HG02981 (cell line): ENCODE data around the gene LRTM2.

Source experiments
- ATAC-seq: cut with Tn5 transposase; IDR thresholded peaks from one replicate; pipeline ENCODE4 v1.9.1; 2021; ENCODE audit warnings: mild to moderate bottlenecking, moderate library complexity; ENCODE audit not compliant: unreplicated experiment

The LRTM2 gene

DNA sequence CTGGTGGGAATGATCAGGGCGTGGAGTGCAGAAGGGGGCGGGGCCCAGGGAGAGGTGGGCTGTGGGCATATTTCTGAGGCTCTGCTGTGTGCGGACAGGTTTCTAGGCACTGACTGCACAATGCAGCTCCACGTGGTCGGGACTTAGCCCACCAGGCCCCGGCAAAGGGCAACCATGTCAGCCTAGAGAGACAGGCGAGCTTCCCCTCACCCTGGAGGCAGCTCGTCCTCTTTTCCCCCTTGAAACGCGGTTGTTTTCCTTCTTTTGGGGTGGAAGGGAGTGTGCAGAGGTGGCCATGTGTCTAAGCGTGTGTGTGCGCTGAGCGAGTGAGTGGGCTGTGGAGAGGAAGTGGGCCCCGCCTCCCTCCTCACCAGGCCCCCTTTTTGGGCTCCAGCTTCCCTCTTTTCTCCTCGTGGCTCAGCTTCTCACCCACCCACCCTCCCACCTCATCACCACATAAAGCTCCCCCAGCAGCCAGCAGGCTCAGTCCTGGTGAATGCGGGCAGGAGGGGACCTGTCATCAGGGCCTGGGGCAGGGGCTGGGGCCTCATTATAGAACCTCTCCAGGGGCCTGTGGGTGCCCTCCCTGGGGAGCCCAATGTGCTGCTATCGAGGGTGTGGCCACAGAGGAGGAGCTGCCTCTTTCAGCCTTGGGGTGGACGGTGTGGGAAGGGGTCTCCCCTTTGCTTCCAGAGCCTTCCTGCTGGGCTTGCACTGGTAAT, 22.0 kb downstream of the LRTM2 start:
- no peak for ATAC-seq

DNA sequence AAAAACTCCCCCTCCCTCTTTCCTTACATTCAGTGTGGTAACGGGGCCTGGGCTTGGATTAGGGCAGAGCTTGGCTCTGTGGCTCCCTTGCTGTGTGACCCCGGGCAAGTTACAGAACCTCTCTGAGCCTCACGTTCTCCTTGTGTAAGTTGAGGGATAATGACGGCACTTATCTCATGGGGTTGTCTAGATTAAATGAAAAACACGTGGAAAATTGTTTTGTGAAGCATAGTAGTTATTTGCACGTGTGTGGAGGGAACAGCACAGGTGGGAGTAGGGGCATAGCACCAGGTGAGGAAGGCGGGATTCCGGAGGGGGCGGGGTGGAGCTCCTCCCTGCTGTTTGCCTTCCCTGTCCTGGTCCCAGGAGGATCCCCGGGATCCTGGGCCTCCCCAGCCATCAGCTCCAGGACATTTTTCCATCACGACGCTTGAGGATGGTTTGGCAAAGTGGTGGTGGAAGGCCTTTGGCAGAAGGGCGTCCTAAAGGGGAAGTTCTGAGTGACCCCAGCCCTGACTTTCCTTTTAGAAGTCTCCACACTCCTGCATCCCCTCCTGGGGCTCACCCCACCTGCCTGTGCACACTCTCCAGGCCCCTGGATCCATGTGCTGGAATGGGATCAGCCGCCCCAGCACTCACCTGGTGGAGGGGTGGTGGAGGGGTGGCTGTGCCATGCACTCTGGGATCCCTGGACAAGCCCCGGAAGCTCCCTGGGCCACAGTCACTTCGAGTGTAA, 22.7 kb downstream of the LRTM2 start:
- no peak for ATAC-seq

DNA sequence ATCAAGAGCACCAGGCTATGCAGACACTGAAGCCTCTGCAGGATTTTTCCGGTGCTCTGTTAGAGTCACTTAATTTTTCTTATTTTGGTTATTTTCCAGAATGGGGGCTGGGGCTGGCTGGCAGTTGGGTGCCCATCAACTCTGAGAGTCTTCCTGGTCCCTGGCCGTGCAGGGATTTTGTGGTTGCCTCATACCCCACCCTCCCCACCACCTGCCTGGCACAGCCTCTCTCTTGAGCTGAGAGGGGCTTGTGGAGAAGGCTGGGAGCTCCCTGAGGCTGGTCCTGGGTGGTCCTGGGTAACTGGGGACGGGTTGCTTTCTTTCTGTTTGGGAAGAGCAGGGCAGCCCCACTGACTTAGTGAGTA, 23.3 kb downstream of the LRTM2 start:
- no peak for ATAC-seq

DNA sequence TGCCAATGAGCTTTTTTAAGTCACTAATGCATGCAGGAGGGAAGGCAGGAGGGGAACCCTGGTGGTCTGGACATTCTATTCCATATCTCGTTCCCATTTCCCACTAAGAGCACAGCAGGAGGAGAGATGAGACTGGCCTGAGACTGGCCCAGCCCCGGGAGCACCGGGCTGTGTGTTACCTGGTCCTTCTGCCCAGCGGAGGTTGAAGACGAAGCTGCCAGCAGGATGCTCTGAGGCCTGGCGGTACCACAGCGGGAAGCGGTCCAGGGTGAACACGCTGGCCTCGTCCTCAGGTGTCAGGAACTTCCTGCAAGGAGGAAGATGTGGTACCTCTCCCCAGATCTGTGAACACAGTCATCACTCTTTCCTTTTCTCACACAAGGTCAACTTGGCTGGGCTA, 23.9 kb downstream of the LRTM2 start:
- no peak for ATAC-seq

DNA sequence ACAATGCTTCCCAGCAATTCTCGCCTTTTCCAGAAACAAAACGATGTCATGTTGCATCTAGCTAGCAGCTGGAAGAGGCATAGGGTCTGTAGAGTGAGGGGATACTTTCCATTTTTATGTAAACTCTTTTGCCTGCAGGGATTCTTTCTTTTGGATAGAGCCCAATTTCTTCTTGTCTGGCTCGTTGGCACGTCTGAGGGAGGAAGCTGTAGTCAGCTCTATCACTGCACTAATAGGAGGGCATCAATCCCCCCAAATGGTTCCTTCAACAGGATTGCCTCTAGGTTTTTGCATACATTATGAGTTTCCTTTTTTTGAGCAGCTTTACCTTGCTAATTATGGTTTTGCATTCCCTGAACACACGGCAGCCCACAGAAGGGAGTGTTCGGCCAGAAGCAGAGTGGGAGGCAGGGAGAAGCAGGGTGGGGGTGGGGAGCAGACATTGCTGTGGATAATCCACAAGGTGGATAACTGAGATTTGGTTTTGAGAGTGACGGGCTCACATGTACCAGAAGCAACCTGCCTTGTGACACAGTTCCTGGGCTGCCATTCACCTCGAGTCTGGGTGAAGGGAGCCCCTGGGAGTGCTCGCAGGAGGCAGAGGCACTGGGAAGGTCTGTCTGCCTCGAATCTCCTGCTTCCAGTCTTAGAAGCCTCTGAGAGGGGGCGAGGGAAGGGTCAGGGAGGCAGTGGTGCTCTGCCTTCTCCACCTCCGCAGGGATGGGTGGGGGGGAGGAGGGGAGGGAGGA, 24.5 kb downstream of the LRTM2 start:
- no peak for ATAC-seq

DNA sequence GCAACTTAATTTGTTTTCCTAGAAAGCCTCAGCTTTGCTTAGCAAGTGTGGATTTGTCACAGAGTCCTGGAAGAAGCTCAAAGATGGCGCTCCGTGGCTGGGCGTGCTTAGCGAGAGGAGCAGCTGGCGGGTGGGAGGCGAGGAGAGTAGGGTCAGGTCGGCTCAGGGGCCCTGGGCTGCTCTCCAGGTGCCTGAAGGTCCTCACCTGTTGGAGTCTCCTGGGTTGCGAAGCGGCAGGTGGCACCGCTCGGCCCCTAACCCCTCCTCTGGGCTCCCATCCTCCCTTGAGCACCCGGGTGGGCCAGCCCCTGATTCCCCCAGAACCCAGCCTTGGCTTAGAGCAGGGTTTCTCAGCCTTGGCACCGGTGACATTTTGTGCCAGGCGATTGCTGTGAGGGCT, 25.1 kb downstream of the LRTM2 start:
- ATAC-seq, result no peak

DNA sequence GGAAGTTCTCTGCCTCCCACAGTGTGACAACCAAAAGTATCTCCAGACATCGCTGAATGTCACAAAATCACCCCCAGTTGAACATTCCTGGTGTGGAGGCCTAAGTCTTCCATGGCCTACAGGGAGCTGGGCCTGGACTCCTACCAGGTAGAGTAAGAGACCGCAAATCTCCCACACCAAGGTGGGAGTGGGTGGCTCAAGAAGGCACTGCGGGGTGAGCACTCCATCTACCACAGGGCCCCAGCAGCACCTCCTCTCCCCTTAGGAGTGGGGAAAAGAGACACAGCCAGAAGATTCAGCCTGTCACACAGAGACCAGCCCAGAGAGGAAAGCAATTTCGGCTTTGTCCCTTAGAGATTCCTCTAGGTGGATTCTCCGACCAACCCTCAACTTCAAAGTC, 25.5 kb downstream of the LRTM2 start:
- ATAC-seq, result no peak

DNA sequence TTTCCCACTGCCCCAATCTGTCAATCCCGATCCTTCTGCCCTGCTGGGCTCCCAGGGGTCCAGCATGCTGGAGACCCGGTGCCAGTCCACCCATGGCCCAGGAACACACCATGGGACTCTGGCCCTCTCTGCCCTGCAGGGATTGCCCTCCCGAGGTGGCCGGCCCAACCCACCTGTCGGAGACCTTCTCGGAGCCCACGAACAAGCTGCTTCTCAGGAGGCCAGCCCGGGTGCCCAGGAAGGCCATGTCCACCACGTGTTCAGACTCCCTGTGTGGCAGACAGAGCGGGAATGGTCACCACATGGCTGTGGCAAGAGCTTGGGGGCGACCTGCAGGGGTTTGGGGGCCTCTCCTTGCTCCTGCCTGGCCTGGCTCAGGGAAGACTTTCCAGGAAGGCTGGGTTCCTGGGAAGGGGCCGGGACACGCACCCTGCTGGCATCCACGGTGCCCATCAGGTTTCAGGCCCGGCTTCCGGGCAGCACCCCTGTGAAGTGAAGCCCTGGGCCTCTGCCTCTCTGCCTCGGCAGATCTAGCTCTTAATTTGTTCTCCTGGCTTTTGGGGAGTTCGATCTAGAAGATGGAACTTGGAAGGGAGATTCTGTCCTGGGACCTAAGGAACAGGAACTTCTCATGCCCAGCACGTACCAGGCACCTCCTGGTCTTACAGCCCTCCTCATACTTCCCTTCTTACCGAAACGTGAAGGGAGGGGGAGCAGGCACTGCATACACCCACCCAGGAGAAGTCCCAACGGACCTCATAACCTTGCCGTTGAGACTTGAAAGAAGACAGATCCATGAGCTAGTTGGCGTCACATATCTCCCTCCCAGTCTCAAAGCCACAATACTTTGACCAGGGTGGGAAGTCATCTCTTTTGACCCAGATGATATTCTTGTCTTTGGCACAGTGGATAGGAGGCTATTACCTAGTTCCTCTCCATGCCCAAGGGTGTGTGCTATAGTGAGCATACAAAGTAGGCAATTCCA, 26.3 kb downstream of the LRTM2 start:
- ATAC-seq, result no peak

DNA sequence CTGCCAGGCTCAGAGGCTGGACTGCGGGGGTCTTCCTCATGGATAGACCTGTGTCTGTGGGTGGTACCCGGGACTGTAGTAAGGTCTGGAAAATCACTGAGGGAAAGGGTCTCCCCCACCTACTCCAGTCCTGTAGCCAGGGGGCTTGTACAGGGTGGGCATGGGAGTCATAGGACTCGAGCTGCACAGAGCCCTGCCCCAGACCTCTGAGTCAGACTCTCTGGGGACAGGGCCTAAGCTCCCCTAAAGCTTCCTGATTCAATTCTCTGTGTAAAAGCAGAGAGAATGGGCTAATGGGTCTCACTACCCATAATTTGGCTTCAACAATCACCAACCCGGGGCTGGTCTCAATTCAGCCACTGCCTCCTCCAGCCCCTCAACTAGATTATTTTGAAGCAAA, 27.0 kb downstream of the LRTM2 start:
- no peak for ATAC-seq

DNA sequence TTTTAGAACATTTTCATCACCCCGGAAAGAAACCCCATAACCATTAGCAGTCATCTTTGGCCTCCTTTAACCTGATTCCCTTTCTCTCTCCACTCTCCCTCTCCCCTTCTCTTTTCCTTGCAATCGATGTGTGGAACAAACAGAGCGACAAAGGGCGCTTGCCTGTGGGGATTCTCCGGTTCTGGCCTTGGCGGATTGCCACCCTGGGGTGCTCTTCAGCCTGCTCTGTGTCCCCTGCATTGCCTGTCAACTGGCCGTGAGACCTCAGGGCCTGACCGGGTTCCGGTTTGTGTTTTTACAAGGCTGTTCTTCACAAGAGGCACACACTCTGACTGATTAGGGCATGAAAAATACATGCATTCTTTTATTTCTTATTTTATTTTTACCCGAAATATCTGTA, 27.8 kb downstream of the LRTM2 start:
- ATAC-seq, result no peak

DNA sequence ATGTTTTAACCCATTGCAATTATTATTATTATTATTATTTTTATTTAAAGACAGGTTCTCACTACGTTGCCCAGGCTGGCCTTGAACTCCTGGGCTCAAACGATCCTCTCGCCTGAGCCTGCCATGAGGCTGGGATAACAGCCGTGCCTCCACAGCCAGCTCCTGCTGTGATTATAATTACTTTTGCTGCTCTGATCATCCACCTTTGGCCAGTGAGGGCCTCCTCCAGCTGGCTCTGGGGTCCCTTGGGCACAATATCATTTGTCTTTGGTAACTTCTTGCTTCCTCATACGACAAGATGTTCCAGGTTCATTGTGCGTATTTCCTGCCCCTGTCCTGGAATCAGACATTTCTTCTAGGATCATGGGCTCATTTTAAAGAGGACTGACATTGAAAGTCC, 28.4 kb downstream of the LRTM2 start:
- ATAC-seq, result no peak

DNA sequence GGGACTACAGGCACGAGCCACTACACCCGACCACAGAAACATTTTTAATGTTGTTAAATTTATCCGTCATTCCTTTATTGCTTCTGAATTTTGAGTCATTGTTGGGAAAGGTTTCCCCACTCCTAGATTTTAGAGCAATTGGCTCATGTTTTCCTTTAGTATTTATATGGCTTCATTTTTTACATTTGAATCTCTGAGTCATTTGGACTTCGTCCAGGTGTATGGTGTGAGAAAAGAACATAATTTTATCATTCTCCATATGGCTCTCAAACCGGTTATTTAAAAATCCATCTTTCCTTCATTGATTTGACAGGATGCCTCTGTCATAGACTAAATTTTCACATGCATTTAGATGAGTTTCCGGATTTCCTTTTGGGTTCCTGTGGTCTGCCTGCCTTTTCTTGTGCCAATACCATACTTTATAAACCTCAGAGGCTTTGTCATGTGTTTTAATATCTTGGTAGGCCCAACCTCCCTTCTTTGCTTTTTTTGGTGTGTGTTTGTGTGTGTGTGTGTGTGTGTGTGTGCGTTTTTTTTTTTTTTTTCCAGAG, 30.9 kb downstream of the LRTM2 start:
- ATAC-seq, result no peak

DNA sequence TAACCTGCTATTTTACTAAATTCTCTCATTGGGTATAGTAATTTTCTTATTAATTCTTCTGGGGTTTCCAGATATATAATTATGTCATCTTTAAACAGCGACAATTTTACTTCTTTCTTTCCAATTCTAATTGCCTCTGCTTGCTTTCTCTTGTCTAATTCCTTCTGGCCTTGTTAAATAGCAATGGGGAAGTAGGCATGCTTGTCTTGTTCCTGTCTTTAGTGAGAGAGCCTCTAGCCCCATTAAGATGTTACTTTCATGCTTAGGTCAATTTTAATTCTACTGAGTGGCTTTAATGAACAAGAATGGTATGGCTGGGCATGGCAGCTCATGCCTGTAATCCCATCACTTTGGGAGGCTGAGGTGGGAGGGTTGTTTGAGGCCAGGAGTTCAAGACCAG, 31.7 kb downstream of the LRTM2 start:
- ATAC-seq, result no peak

DNA sequence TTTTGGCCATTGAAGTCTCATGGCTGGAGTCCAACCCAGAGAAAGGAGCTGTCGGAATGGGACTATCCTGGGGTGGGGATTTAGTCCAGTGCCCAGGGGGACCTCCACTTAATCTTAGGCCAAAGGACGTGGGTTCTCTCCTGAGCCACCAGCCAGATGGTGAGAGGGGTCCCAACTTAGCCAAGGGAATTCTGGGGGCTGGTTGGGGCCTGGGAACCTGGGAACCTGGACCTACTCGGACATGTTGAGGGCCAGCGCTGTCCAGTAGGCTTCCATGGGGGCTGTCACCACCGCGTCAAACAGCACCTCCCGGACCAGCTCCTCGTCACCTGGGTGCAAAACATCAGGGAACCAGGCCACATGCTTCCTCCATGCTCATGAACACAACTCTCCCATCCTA, 33.4 kb downstream of the LRTM2 start:
- ATAC-seq, result no peak

DNA sequence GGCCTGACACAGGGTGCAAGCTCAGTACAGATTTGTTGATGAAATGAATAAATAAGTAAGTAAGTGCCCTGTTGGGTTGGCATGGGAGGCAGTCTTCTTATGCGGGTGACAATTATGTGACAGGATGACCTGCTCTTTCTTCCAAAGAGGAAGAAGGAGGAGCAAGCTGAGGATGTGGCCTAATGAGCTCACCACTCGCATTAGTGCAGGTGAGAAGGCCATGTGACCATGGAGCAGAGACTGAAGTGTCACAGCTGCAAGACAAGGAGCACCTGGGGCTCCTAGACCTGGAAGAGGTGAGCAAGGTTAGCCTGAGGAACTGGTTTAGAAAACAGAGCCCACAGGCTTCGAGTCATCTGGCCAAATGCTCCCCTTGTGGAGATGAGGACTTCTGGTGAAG, 34.9 kb downstream of the LRTM2 start:
- ATAC-seq, result no peak

DNA sequence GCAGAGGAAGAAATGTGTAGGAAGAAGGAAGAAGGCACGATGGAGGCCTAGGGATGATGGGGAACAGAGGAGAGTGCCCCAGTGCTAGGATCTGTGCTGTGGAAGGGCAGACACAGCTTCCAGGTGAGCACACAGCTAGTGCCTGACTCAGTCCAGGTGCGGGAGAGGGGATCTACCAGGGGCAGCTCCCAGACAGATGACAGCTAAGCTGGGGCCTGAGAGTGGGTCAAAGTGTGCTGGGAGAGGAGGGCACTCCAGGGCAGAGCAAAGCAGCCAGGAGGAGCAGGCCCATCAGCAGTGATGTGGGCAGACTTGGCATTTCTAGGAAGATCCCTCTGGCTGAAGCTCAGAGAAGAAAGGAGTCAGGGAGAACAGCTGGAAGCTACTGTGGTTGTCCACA, 36.7 kb downstream of the LRTM2 start:
- ATAC-seq, result no peak

DNA sequence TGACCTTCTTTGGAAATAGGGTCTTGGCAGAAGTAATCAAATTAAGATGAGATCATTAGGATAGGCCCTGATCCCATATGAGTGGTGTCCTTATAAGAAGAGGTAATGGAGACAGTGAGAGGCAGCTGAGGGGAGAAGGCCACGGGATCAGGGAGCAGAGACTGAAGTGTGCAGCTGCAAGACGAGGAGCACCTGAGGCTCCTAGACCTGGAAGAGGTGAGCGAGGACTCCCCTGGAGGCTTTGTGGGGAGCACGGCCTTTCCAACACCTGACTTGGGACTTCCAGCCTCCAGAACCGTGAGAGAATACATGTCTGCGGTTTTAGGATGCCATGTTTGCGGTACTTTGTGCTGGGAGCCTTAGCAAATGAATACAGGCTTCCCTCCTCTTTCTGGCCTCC, 37.5 kb downstream of the LRTM2 start:
- no peak for ATAC-seq

DNA sequence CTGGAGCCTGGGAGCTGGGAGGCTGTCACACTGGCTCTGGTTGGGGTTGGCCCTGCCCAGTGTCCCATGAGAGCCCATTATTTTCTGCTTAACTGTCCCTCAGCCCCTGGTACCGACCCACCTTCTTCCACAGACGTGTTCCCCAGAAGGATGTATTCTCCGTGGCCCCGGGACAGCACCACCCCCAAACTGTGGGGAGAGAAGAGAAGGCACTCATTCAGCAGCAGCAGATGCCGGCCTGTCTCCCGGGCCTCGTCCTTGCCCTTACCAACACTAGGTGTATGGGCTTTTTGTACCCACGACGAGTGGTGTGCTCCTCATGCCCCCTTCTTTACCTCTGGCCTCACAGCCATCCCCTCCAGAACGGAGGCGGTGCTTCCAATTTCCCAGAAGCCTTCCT, 38.1 kb downstream of the LRTM2 start:
- no peak for ATAC-seq

DNA sequence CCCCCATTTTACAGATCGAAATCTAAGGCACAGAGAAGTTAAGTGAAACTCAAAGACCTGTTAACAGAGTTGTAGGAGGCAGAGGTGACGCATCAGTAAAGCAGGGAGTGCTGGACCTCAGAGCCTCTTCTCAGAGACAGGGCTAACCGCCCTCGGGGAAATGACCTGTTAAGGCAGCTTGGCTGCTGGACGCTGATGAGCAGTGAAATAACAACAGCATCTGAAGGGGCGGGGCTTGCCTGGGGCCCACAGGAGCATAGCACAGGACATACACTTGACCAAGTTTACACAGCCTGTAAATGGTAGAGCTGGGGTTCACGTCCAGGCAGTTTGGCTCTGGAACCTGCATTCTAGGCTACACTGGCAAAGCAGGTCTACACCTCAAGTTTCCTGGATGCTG, 39.3 kb downstream of the LRTM2 start:
- ATAC-seq, result no peak

DNA sequence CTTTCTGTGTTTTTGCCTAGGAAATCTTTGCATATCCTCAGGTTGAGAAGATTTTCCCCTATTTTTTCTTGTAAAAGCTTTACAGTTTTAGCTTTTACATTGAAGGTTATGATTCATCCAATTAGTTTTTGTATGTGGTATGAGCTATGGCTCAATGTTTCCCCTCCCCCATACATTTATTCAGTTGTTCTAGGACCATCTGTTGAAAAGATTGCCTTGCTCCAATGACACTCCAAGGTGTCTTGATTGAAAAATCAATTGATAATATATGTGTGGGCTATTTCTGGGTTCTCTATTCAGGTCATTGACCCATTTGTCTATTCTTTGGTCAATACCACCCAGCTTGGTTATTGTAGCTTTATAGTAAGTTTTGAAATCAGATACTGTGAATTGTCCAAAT, 42.6 kb downstream of the LRTM2 start:
- ATAC-seq, result no peak

DNA sequence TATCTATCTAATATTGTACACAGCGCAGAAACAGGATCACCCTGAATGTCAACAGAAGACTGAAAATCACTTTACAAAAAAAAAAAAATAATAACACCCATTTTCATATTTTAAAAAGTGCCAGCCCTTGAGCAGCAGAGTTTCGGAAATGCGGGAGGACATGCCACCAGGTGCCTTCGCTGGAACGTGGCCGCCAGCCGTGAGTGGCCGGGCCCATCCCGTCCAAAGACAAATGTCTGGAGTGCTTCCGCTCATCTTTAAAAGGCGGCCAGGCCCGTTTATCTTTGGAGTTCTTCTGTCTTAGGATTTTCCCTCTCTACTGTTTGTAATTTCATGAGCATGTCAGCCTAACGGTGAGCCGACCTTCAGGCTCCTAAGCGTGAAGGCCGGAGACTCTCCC, 43.5 kb downstream of the LRTM2 start:
- ATAC-seq, result no peak
